K562 (cell line): ENCODE data around the gene VIPR2. TPM values are rescaled to one million over a fixed set of nuclear protein-coding genes. Genes with fewer than 3 reads are reported as not detected.

ENCODE experiments used
- FOXK2 ChIP-seq, 2 experiments: fragments of 450-650 bp; IDR thresholded peaks in 1 of 2; conservative IDR thresholded peaks in 1 of 2; 2 replicates each; pipeline ENCODE4 v1.6.1; 2016; ENCODE audit warnings: low read depth in 2 of 2, mild to moderate bottlenecking in 1 of 2
- HDGF ChIP-seq: fragments of 450-650 bp; IDR thresholded peaks from 2 replicates; pipeline ENCODE4 v1.6.1; 2016
- IRF1 ChIP-seq: sonication (generic); formaldehyde crosslinking; IDR thresholded peaks from 2 replicates; pipeline ENCODE4 v1.8.0; 2022; ENCODE audit warnings: missing genetic modification reagents, mild to moderate bottlenecking, borderline replicate concordance
- SAP30 ChIP-seq: fragments of 200-600 bp; sonication (generic); IDR thresholded peaks from 2 replicates; pipeline ENCODE4 v1.6.1; 2012; ENCODE audit warnings: borderline replicate concordance, low read depth, mild to moderate bottlenecking, moderate library complexity, low read length, control low read depth, inconsistent platforms; ENCODE audit not compliant: insufficient read depth, poor library complexity, severe bottlenecking
- STAT5B ChIP-seq: fragments of 250-450 bp; sonication (Bioruptor Pico); IDR thresholded peaks from 2 replicates; pipeline ENCODE4 v1.8.0; 2021; ENCODE audit warnings: mild to moderate bottlenecking, inconsistent platforms
- TCFL5 ChIP-seq: fragments of 250-450 bp; sonication (Bioruptor Pico); conservative IDR thresholded peaks from 2 replicates; pipeline ENCODE4 v1.6.1; 2021; ENCODE audit warnings: mild to moderate bottlenecking, moderate library complexity, matching md5 sums
- TRIM24 ChIP-seq, 2 experiments: fragments of 450-650 bp; IDR thresholded peaks; 2 replicates each; pipeline ENCODE4 v1.6.1; 2016
- polyA plus RNA-seq, 8 experiments: library from polyadenylated mRNA; depleted of rRNA in 4 of 8; stranded (reverse) in 5 of 8; unstranded in 3 of 8; fragments of >200 nt; fragmentation: Nextera tagmentation in 2 of 8; fragmentation: Illumina TruSeq in 1 of 8; extraction: Ambion mirVana in 2 of 8; extraction: Trizol in 1 of 8; gene quantifications; 2 replicates each; pipeline versions ENCODE4 v1.2.1 to v1.2.3, GENCODE V29; 2011 to 2014; ENCODE audit warnings: inconsistent platforms in 1 of 8, missing spikeins in 1 of 8
- total RNA-seq, 7 experiments: library from RNA; depleted of rRNA in 6 of 7; stranded (reverse); fragments of >200 nt in 6 of 7; fragmentation: Illumina TruSeq in 2 of 7; extraction: Trizol in 2 of 7; gene quantifications; 2 replicates each; pipeline versions ENCODE4 v1.2.1 to v1.2.3, GENCODE V29; 2011 to 2021; ENCODE audit warnings: low replicate concordance in 1 of 7
- TF ChIP-seq, protein P1 (sequence below), 2 experiments: fragments of 450-650 bp; formaldehyde crosslinking in 1 of 2; IDR thresholded peaks; 2 replicates each; pipeline versions ENCODE4 v1.4.0 to v1.6.1; 2014 to 2020; ENCODE audit warnings: mild to moderate bottlenecking in 2 of 2, borderline replicate concordance in 1 of 2, low read depth in 1 of 2
- TF ChIP-seq, protein P2 (sequence below): fragments of 200-800 bp; sonication (Bioruptor generic); IDR thresholded peaks from 2 replicates; pipeline ENCODE4 v1.6.1; 2017; ENCODE audit warnings: missing genetic modification characterization, missing compliant biosample characterization
- TF ChIP-seq, protein P3 (sequence below): fragments of 450-650 bp; formaldehyde crosslinking; IDR thresholded peaks from 2 replicates; pipeline ENCODE4 v1.4.0; 2022; ENCODE audit warnings: missing genetic modification characterization
- TF ChIP-seq, protein P4 (sequence below): fragments of 450-650 bp; conservative IDR thresholded peaks from 2 replicates; pipeline ENCODE4 v1.6.1; 2016; ENCODE audit warnings: missing genetic modification characterization, low read depth, mild to moderate bottlenecking, control low read depth, missing compliant biosample characterization

The VIPR2 gene
- total and polyA plus RNA-seq, 9 of the 15 experiments (the other 6 are each of a cell fraction or from before 2014, with no cell fraction given) = 0.04 TPM; not detected in 8

- TF ChIP-seq, protein P1, sequence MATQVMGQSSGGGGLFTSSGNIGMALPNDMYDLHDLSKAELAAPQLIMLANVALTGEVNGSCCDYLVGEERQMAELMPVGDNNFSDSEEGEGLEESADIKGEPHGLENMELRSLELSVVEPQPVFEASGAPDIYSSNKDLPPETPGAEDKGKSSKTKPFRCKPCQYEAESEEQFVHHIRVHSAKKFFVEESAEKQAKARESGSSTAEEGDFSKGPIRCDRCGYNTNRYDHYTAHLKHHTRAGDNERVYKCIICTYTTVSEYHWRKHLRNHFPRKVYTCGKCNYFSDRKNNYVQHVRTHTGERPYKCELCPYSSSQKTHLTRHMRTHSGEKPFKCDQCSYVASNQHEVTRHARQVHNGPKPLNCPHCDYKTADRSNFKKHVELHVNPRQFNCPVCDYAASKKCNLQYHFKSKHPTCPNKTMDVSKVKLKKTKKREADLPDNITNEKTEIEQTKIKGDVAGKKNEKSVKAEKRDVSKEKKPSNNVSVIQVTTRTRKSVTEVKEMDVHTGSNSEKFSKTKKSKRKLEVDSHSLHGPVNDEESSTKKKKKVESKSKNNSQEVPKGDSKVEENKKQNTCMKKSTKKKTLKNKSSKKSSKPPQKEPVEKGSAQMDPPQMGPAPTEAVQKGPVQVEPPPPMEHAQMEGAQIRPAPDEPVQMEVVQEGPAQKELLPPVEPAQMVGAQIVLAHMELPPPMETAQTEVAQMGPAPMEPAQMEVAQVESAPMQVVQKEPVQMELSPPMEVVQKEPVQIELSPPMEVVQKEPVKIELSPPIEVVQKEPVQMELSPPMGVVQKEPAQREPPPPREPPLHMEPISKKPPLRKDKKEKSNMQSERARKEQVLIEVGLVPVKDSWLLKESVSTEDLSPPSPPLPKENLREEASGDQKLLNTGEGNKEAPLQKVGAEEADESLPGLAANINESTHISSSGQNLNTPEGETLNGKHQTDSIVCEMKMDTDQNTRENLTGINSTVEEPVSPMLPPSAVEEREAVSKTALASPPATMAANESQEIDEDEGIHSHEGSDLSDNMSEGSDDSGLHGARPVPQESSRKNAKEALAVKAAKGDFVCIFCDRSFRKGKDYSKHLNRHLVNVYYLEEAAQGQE (IDR thresholded peaks at IDR 0.05; ENCODE audit: borderline replicate concordance) = no peak
- TF ChIP-seq, protein P1 (CRISPR knock-in tag; IDR thresholded peaks at IDR 0.05; ENCODE audit: low read depth) = no peak
- TF ChIP-seq, protein P2, sequence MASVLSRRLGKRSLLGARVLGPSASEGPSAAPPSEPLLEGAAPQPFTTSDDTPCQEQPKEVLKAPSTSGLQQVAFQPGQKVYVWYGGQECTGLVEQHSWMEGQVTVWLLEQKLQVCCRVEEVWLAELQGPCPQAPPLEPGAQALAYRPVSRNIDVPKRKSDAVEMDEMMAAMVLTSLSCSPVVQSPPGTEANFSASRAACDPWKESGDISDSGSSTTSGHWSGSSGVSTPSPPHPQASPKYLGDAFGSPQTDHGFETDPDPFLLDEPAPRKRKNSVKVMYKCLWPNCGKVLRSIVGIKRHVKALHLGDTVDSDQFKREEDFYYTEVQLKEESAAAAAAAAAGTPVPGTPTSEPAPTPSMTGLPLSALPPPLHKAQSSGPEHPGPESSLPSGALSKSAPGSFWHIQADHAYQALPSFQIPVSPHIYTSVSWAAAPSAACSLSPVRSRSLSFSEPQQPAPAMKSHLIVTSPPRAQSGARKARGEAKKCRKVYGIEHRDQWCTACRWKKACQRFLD = no peak
- TF ChIP-seq STAT5B (CRISPR knock-in tag) = no peak
- TF ChIP-seq, protein P3, sequence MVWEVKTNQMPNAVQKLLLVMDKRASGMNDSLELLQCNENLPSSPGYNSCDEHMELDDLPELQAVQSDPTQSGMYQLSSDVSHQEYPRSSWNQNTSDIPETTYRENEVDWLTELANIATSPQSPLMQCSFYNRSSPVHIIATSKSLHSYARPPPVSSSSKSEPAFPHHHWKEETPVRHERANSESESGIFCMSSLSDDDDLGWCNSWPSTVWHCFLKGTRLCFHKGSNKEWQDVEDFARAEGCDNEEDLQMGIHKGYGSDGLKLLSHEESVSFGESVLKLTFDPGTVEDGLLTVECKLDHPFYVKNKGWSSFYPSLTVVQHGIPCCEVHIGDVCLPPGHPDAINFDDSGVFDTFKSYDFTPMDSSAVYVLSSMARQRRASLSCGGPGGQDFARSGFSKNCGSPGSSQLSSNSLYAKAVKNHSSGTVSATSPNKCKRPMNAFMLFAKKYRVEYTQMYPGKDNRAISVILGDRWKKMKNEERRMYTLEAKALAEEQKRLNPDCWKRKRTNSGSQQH = no peak
- TF ChIP-seq, protein P4, sequence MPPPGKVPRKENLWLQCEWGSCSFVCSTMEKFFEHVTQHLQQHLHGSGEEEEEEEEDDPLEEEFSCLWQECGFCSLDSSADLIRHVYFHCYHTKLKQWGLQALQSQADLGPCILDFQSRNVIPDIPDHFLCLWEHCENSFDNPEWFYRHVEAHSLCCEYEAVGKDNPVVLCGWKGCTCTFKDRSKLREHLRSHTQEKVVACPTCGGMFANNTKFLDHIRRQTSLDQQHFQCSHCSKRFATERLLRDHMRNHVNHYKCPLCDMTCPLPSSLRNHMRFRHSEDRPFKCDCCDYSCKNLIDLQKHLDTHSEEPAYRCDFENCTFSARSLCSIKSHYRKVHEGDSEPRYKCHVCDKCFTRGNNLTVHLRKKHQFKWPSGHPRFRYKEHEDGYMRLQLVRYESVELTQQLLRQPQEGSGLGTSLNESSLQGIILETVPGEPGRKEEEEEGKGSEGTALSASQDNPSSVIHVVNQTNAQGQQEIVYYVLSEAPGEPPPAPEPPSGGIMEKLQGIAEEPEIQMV (tag) = no peak
- TF ChIP-seq TCFL5 (CRISPR knock-in tag) = no peak
- no peak for TF ChIP-seq TRIM24 (IDR thresholded peaks at IDR 0.05)
- TF ChIP-seq HDGF = no peak
- TF ChIP-seq SAP30 = no peak
- TF ChIP-seq FOXK2 (conservative IDR thresholded peaks at IDR 0.05 in 1 of 2, IDR thresholded peaks at IDR 0.05 in 1 of 2; ENCODE audit: low read depth in 2 of 2) = no peak
- no peak for TF ChIP-seq IRF1 (CRISPR knock-in tag)
Observed at GRCh38 chr7:159127691-159128642, 16.7 kb downstream of the VIPR2 start (continued).
